IMR-90 (cell line): Measurements from ENCODE around the gene MYO5A. TPM values are rescaled to one million over a fixed set of nuclear protein-coding genes. Genes with fewer than 3 reads are reported as not detected.

Source experiments
- ATAC-seq: fragments of 200-7000 bp; cut with Tn5 transposase; 2 replicates; pipeline ENCODE4 v1.9.1; 2020; ENCODE audit warnings: low read depth, mild to moderate bottlenecking, moderate library complexity
- BruUV-seq: library from RNA; stranded (reverse); fragments of 400-500 nt; replicated peaks from 2 replicates; lab custom pipeline; 2021; lab: Mats Ljungman, UMichigan
- CTCF ChIA-PET: fragments of 300-600 bp; formaldehyde crosslinking; extraction: SDS; loops from one replicate; lab custom pipeline; 2021; ENCODE audit warnings: antibody characterized with exemption; lab: Yijun Ruan, JAX
- POLR2A ChIA-PET: fragments of 300-600 bp; sonication (Branson Sonifier 250); formaldehyde crosslinking; loops from one replicate; lab custom pipeline; 2022; ENCODE audit warnings: antibody characterized with exemption; ENCODE audit not compliant: unreplicated experiment; lab: Charles Lee
- DNase-seq: peaks from one replicate; pipeline ENCODE4 v3.0.0; 2013
- H2AFZ ChIP-seq: replicated peaks from 2 replicates; pipeline ENCODE3; 2013; ENCODE audit warnings: low read length, mild to moderate bottlenecking; ENCODE audit not compliant: poor library complexity
- H2AK5ac ChIP-seq: 2 replicates; pipeline ENCODE4 v1.6.1; 2013; ENCODE audit warnings: low read depth, low read length, inconsistent platforms
- H2AK9ac ChIP-seq: replicated peaks from 2 replicates; pipeline ENCODE3; 2013; ENCODE audit warnings: mild to moderate bottlenecking, low read depth, low read length, moderate library complexity; ENCODE audit not compliant: poor library complexity
- H2BK120ac ChIP-seq: 2 replicates; pipeline ENCODE4 v1.6.1; 2013; ENCODE audit warnings: low read depth, low read length, inconsistent platforms
- H2BK15ac ChIP-seq: 3 replicates; pipeline ENCODE4 v1.6.1; 2013; ENCODE audit warnings: low read depth, low read length, inconsistent platforms
- H2BK20ac ChIP-seq: 2 replicates; pipeline ENCODE4 v1.6.1; 2013; ENCODE audit warnings: low read depth, mild to moderate bottlenecking, inconsistent platforms, low read length, moderate library complexity
- H2BK5ac ChIP-seq: 2 replicates; pipeline ENCODE4 v1.6.1; 2013; ENCODE audit warnings: mild to moderate bottlenecking, low read depth, low read length, inconsistent platforms; ENCODE audit not compliant: poor library complexity, severe bottlenecking
- H3K14ac ChIP-seq: replicated peaks from 2 replicates; pipeline ENCODE4 v1.6.1; 2013; ENCODE audit warnings: low read depth, low read length, inconsistent platforms
- H3K18ac ChIP-seq: 2 replicates; pipeline ENCODE4 v1.6.1; 2013; ENCODE audit warnings: low read depth, low read length, control low read depth
- H3K23ac ChIP-seq: 2 replicates; pipeline ENCODE4 v1.6.1; 2013; ENCODE audit warnings: low read depth, low read length, inconsistent platforms
- H3K27ac ChIP-seq: 2 replicates; pipeline ENCODE4 v1.5.1; 2013; ENCODE audit warnings: mild to moderate bottlenecking, control low read depth, low read length; ENCODE audit not compliant: insufficient read depth
- H3K27me3 ChIP-seq: 2 replicates; pipeline ENCODE4 v1.6.1; 2013; ENCODE audit warnings: low read length; ENCODE audit not compliant: control insufficient read depth, insufficient read depth
- H3K36me3 ChIP-seq: 2 replicates; pipeline ENCODE4 v1.6.1; 2013; ENCODE audit warnings: low read length, mixed read lengths; ENCODE audit not compliant: control insufficient read depth, insufficient read depth
- H3K4ac ChIP-seq: 2 replicates; pipeline ENCODE4 v1.6.1; 2013; ENCODE audit warnings: low read depth, low read length, inconsistent platforms
- H3K4me1 ChIP-seq: 2 replicates; pipeline ENCODE4 v1.6.1; 2013; ENCODE audit warnings: low read length, mixed read lengths; ENCODE audit not compliant: control insufficient read depth, insufficient read depth
- H3K4me2 ChIP-seq: 2 replicates; pipeline ENCODE4 v1.6.1; 2013; ENCODE audit warnings: low read depth, mild to moderate bottlenecking, control low read depth, low read length, moderate library complexity
- H3K4me3 ChIP-seq: 2 replicates; pipeline ENCODE4 v1.5.1; 2013; ENCODE audit warnings: low read depth, mild to moderate bottlenecking, control low read depth, low read length, moderate library complexity; ENCODE audit not compliant: insufficient read depth
- H3K56ac ChIP-seq: 2 replicates; pipeline ENCODE4 v1.6.1; 2013; ENCODE audit warnings: low read length, inconsistent platforms; ENCODE audit not compliant: insufficient read depth; ENCODE audit errors: extremely low read depth
- H3K79me1 ChIP-seq, 2 experiments: 2 replicates each; pipeline ENCODE4 v1.6.1; 2013; ENCODE audit warnings: low read length in 2 of 2, inconsistent platforms in 1 of 2, low read depth in 1 of 2
- H3K9ac ChIP-seq: 2 replicates; pipeline ENCODE4 v1.6.1; 2013; ENCODE audit warnings: low read depth, low read length, control low read depth
- H3K9me1 ChIP-seq: 2 replicates; pipeline ENCODE4 v1.6.1; 2013; ENCODE audit warnings: low read length, inconsistent platforms; ENCODE audit not compliant: insufficient read depth
- H3K9me3 ChIP-seq: 2 replicates; pipeline ENCODE4 v1.6.1; 2013; ENCODE audit warnings: low read length; ENCODE audit not compliant: control insufficient read depth, insufficient read depth
- H4K20me1 ChIP-seq: 2 replicates; pipeline ENCODE4 v1.6.1; 2013; ENCODE audit warnings: low read length, inconsistent platforms; ENCODE audit not compliant: insufficient read depth
- H4K5ac ChIP-seq: 2 replicates; pipeline ENCODE4 v1.6.1; 2013; ENCODE audit warnings: mild to moderate bottlenecking, low read depth, low read length, control low read depth
- H4K8ac ChIP-seq, 2 experiments: 2 replicates each; pipeline ENCODE4 v1.6.1; 2013; ENCODE audit warnings: low read depth in 2 of 2, low read length in 2 of 2, control low read depth in 1 of 2, inconsistent platforms in 1 of 2
- H4K91ac ChIP-seq: 2 replicates; pipeline ENCODE4 v1.6.1; 2013; ENCODE audit warnings: low read depth, low read length, inconsistent platforms; ENCODE audit not compliant: insufficient read depth
- CEBPB ChIP-seq: IDR thresholded peaks from 2 replicates; pipeline ENCODE4 v1.6.1; 2012; ENCODE audit warnings: low read depth, low read length, improper control_type of control experiment
- dilution Hi-C: fragments of 300-500 bp; cut with HindIII; formaldehyde crosslinking; loops from one replicate; pipeline ENCODE4 v1.14.3; 2018; ENCODE audit warnings: low sequenced_read_pairs; ENCODE audit not compliant: unreplicated experiment
- in situ Hi-C: fragments of 300-500 bp; cut with MboI; formaldehyde crosslinking; loops from 3 replicates; pipeline ENCODE4 v1.14.3; 2019; ENCODE audit warnings: low sequenced_read_pairs, inconsistent platforms, mixed read lengths
- intact Hi-C: fragments of 100-400 bp; cut with micrococcal nuclease; formaldehyde crosslinking; loops from 2 replicates; pipeline ENCODE4 v1.10.0; 2022
- polyA plus RNA-seq, 3 experiments: library from polyadenylated mRNA; depleted of rRNA; stranded (reverse); fragments of >200 nt; gene quantifications; 2 replicates each; pipeline ENCODE4 v1.2.3, GENCODE V29; 2012; ENCODE audit warnings: low replicate concordance in 1 of 3
- total RNA-seq: library from RNA; depleted of rRNA; stranded (reverse); fragments of >200 nt; gene quantifications from 2 replicates; pipeline ENCODE4 v1.2.3, GENCODE V29; 2012

Gene MYO5A
- total and polyA plus RNA-seq, 2 of the 4 experiments (the other 2 are of a cell fraction), result 19.4 to 69.2 TPM

- Histone ChIP-seq H4K8ac (no peak overlapping the region), H2BK20ac (no peak overlapping the region), H3K9me3 (no peaks in the 10 kb centered on the region), H3K4ac (no peak overlapping the region), H3K4me1 (peaks cover 9% of the 10 kb centered on the region), H3K79me1 (peaks cover 27 to 62% of the 10 kb centered on the region in 2 experiments), H3K4me3 (no peak overlapping the region), H4K91ac (no peak overlapping the region), H3K18ac (no peak overlapping the region), H2BK120ac (no peak overlapping the region), H3K9me1 (peaks cover 10% of the 10 kb centered on the region), H3K4me2 (no peak overlapping the region), H3K9ac (no peak overlapping the region), H2AK5ac (no peak overlapping the region), H3K27ac (no peak overlapping the region), H4K20me1 (peaks cover 23% of the 10 kb centered on the region; the same call in 1 of the 2 replicates), H4K5ac (no peak overlapping the region), H2BK5ac (no peak overlapping the region), H3K23ac (no peak overlapping the region), H2AK9ac (no peak overlapping the region), H2AFZ (no peak overlapping the region), H3K14ac (no peak overlapping the region), H2BK15ac (no peak overlapping the region), H3K36me3 (no peaks in the 10 kb centered on the region), H3K27me3 (no peaks in the 10 kb centered on the region), H3K56ac (no peak overlapping the region)
- ChIA-PET CTCF (no interaction called here), POLR2A (no interaction called here)
- DNase-seq (no peak), ATAC-seq (no peak)
- intact Hi-C loops, result no loop called here
- in situ Hi-C loops, result no loop called here
- no peak for TF ChIP-seq CEBPB
- BruUV-seq, result no TSS peak
- dilution Hi-C loops, result no loop called here
Measured at GRCh38 chr15:52520421-52520820, 8.3 kb downstream of the MYO5A start.
